Measurements from ENCODE around the gene ARHGAP21.

ARHGAP21 gene

GRCh38 chr10:24554036-24554435, 169.7 kb downstream of the ARHGAP21 start:
- Histone ChIP-seq H3K14ac (ENCODE audit: low read length) (no peak overlapping the region), H3K18ac (ENCODE audit: low read length) (no peak overlapping the region), H2BK12ac (ENCODE audit: low read length) (no peak overlapping the region), H3K4me2 (ENCODE audit: low read length) (no peak overlapping the region), H3K4me1 (ENCODE audit: control insufficient read depth in 1 of 2, insufficient read depth in 2 of 2, low read length in 2 of 2) (peaks cover 3 to 9% of the 10 kb centered on the region in 2 experiments), H4K91ac (ENCODE audit: low read depth, low read length) (no peak overlapping the region), H3K79me1 (ENCODE audit: low read length) (no peaks in the 10 kb centered on the region), H4K8ac (ENCODE audit: low read depth, low read length) (no peak overlapping the region), H2BK5ac (ENCODE audit: low read depth, low read length, poor library complexity) (no peak overlapping the region), H4K12ac (ENCODE audit: low read depth, low read length) (no peak overlapping the region), H3K4me3 (ENCODE audit: low read depth, low read length) (no peak overlapping the region), H3K9ac (ENCODE audit: low read length) (no peak overlapping the region), H2BK120ac (ENCODE audit: insufficient read depth, low read length, poor library complexity) (no peak overlapping the region), H3K79me2 (ENCODE audit: control insufficient read depth, insufficient read depth, low read length, poor library complexity) (no peaks in the 10 kb centered on the region), H3K4ac (ENCODE audit: low read depth, low read length) (no peak overlapping the region), H3K27ac (ENCODE audit: low read depth, low read length) (no peak overlapping the region), H3K27me3 (ENCODE audit: insufficient read depth, low read length) (no peaks in the 10 kb centered on the region), H2AK5ac (ENCODE audit: low read length) (no peak overlapping the region), H2AFZ (ENCODE audit: insufficient read depth, low read length, poor library complexity) (no peak overlapping the region), H3K36me3 (ENCODE audit: control insufficient read depth in 1 of 2, insufficient read depth in 2 of 2, low read length in 2 of 2) (peaks cover 10 to 16% of the 10 kb centered on the region in 2 experiments), H3K23ac (ENCODE audit: low read length) (no peak overlapping the region), H3K9me3 (ENCODE audit: insufficient read depth, low read depth, low read length) (no peaks in the 10 kb centered on the region)
- WGBS (ENCODE audit: extremely low coverage, insufficient coverage, insufficient read length), result no CpG with 5 or more reads among the region's 7 CpGs
- DNase-seq, result no peak

- Histone ChIP-seq H3K4me3 (ENCODE audit: low read depth, low read length) (no peak overlapping the region), H2BK120ac (ENCODE audit: insufficient read depth, low read length, poor library complexity) (no peak overlapping the region), H2AFZ (ENCODE audit: insufficient read depth, low read length, poor library complexity) (no peak overlapping the region), H3K79me1 (ENCODE audit: low read length) (no peaks in the 10 kb centered on the region), H3K18ac (ENCODE audit: low read length) (no peak overlapping the region), H4K12ac (ENCODE audit: low read depth, low read length) (no peak overlapping the region), H3K4me1 (ENCODE audit: control insufficient read depth in 1 of 2, insufficient read depth in 2 of 2, low read length in 2 of 2) (peaks cover 3 to 9% of the 10 kb centered on the region in 2 experiments), H3K9me3 (ENCODE audit: insufficient read depth, low read depth, low read length) (no peaks in the 10 kb centered on the region), H3K79me2 (ENCODE audit: control insufficient read depth, insufficient read depth, low read length, poor library complexity) (no peaks in the 10 kb centered on the region), H3K36me3 (ENCODE audit: control insufficient read depth in 1 of 2, insufficient read depth in 2 of 2, low read length in 2 of 2) (peaks cover 14 to 19% of the 10 kb centered on the region in 2 experiments), H3K27me3 (ENCODE audit: insufficient read depth, low read length) (no peaks in the 10 kb centered on the region), H3K4me2 (ENCODE audit: low read length) (no peak overlapping the region), H4K91ac (ENCODE audit: low read depth, low read length) (no peak overlapping the region), H3K23ac (ENCODE audit: low read length) (no peak overlapping the region), H3K14ac (ENCODE audit: low read length) (no peak overlapping the region), H3K27ac (ENCODE audit: low read depth, low read length) (no peak overlapping the region), H3K9ac (ENCODE audit: low read length) (no peak overlapping the region), H4K8ac (ENCODE audit: low read depth, low read length) (no peak overlapping the region), H2BK12ac (ENCODE audit: low read length) (no peak overlapping the region), H2AK5ac (ENCODE audit: low read length) (no peak overlapping the region), H2BK5ac (ENCODE audit: low read depth, low read length, poor library complexity) (no peak overlapping the region), H3K4ac (ENCODE audit: low read depth, low read length) (no peak overlapping the region)
- WGBS (ENCODE audit: extremely low coverage, insufficient coverage, insufficient read length), result no CpG with 5 or more reads among the region's 10 CpGs
- DNase-seq, result no peak
Measured at GRCh38 chr10:24553051-24553612, 170.6 kb downstream of the ARHGAP21 start.

- Histone ChIP-seq H3K4ac (ENCODE audit: low read depth, low read length) (no peak overlapping the region), H3K4me3 (ENCODE audit: low read depth, low read length) (no peak overlapping the region), H3K79me1 (ENCODE audit: low read length) (no peaks in the 10 kb centered on the region), H2AFZ (ENCODE audit: insufficient read depth, low read length, poor library complexity) (no peak overlapping the region), H3K9ac (ENCODE audit: low read length) (no peak overlapping the region), H3K36me3 (ENCODE audit: control insufficient read depth in 1 of 2, insufficient read depth in 2 of 2, low read length in 2 of 2) (peaks cover 14 to 19% of the 10 kb centered on the region in 2 experiments), H3K23ac (ENCODE audit: low read length) (no peak overlapping the region), H3K4me1 (ENCODE audit: control insufficient read depth in 1 of 2, insufficient read depth in 2 of 2, low read length in 2 of 2) (peaks cover 3 to 9% of the 10 kb centered on the region in 2 experiments), H3K14ac (ENCODE audit: low read length) (no peak overlapping the region), H4K12ac (ENCODE audit: low read depth, low read length) (no peak overlapping the region), H3K9me3 (ENCODE audit: insufficient read depth, low read depth, low read length) (no peaks in the 10 kb centered on the region), H3K27ac (ENCODE audit: low read depth, low read length) (no peak overlapping the region), H3K4me2 (ENCODE audit: low read length) (no peak overlapping the region), H2AK5ac (ENCODE audit: low read length) (no peak overlapping the region), H2BK120ac (ENCODE audit: insufficient read depth, low read length, poor library complexity) (no peak overlapping the region), H3K27me3 (ENCODE audit: insufficient read depth, low read length) (no peaks in the 10 kb centered on the region), H3K79me2 (ENCODE audit: control insufficient read depth, insufficient read depth, low read length, poor library complexity) (no peaks in the 10 kb centered on the region), H3K18ac (ENCODE audit: low read length) (no peak overlapping the region), H2BK5ac (ENCODE audit: low read depth, low read length, poor library complexity) (no peak overlapping the region), H2BK12ac (ENCODE audit: low read length) (no peak overlapping the region), H4K8ac (ENCODE audit: low read depth, low read length) (no peak overlapping the region), H4K91ac (ENCODE audit: low read depth, low read length) (no peak overlapping the region)
- peak; percentile 66 to 73 for DNase-seq
- whole genome bisulfite sequencing (ENCODE audit: extremely low coverage, insufficient coverage, insufficient read length), result no CpG with 5 or more reads among the region's 22 CpGs
Measured at GRCh38 chr10:24552346-24553016, 171.2 kb downstream of the ARHGAP21 start.

GRCh38 chr10:24551161-24551560, 172.5 kb downstream of the ARHGAP21 start:
- WGBS (ENCODE audit: extremely low coverage, insufficient coverage, insufficient read length), result no CpG with 5 or more reads among the region's 2 CpGs
- Histone ChIP-seq H2BK12ac (ENCODE audit: low read length) (no peak overlapping the region), H3K9me3 (ENCODE audit: insufficient read depth, low read depth, low read length) (no peaks in the 10 kb centered on the region), H2AFZ (ENCODE audit: insufficient read depth, low read length, poor library complexity) (no peak overlapping the region), H3K18ac (ENCODE audit: low read length) (no peak overlapping the region), H3K36me3 (ENCODE audit: control insufficient read depth in 1 of 2, insufficient read depth in 2 of 2, low read length in 2 of 2) (peaks cover 14 to 19% of the 10 kb centered on the region in 2 experiments), H4K91ac (ENCODE audit: low read depth, low read length) (no peak overlapping the region), H3K79me2 (ENCODE audit: control insufficient read depth, insufficient read depth, low read length, poor library complexity) (no peaks in the 10 kb centered on the region), H3K4me2 (ENCODE audit: low read length) (no peak overlapping the region), H2BK5ac (ENCODE audit: low read depth, low read length, poor library complexity) (no peak overlapping the region), H3K23ac (ENCODE audit: low read length) (no peak overlapping the region), H3K4me1 (ENCODE audit: control insufficient read depth in 1 of 2, insufficient read depth in 2 of 2, low read length in 2 of 2) (peaks cover 0 to under 1% of the 10 kb centered on the region in 2 experiments), H2AK5ac (ENCODE audit: low read length) (no peak overlapping the region), H3K27ac (ENCODE audit: low read depth, low read length) (no peak overlapping the region), H3K27me3 (ENCODE audit: insufficient read depth, low read length) (no peaks in the 10 kb centered on the region), H3K4ac (ENCODE audit: low read depth, low read length) (no peak overlapping the region), H4K8ac (ENCODE audit: low read depth, low read length) (no peak overlapping the region), H2BK120ac (ENCODE audit: insufficient read depth, low read length, poor library complexity) (no peak overlapping the region), H3K9ac (ENCODE audit: low read length) (no peak overlapping the region), H3K79me1 (ENCODE audit: low read length) (no peaks in the 10 kb centered on the region), H3K4me3 (ENCODE audit: low read depth, low read length) (no peak overlapping the region), H4K12ac (ENCODE audit: low read depth, low read length) (no peak overlapping the region), H3K14ac (ENCODE audit: low read length) (no peak overlapping the region)
- no peak for DNase-seq
